Ishikawa (cell line): ENCODE data around the gene WIPF1.

Experiments
- CEBPB ChIP-seq: IDR thresholded peaks from 2 replicates; pipeline ENCODE4 v1.6.1; 2012
- CREB1 ChIP-seq: IDR thresholded peaks from 2 replicates; pipeline ENCODE4 v1.6.1; 2012; ENCODE audit warnings: low read depth
- EGR1 ChIP-seq: IDR thresholded peaks from 2 replicates; pipeline ENCODE4 v1.6.1; 2012
- EP300 ChIP-seq: IDR thresholded peaks from 2 replicates; pipeline ENCODE4 v1.6.1; 2012; ENCODE audit warnings: borderline replicate concordance
- FOXM1 ChIP-seq: IDR thresholded peaks from 2 replicates; pipeline ENCODE4 v1.6.1; 2012; ENCODE audit warnings: low read depth, borderline replicate concordance
- MAX ChIP-seq: IDR thresholded peaks from 2 replicates; pipeline ENCODE4 v1.6.1; 2012
- NFIC ChIP-seq: IDR thresholded peaks from 2 replicates; pipeline ENCODE4 v1.6.1; 2012
- RAD21 ChIP-seq: IDR thresholded peaks from 2 replicates; pipeline ENCODE4 v1.6.1; 2012; ENCODE audit warnings: low read depth
- REST ChIP-seq: IDR thresholded peaks from 2 replicates; pipeline ENCODE4 v1.6.1; 2012; ENCODE audit warnings: low read depth, mild to moderate bottlenecking
- TAF1 ChIP-seq: IDR thresholded peaks from 2 replicates; pipeline ENCODE4 v1.6.1; 2012; ENCODE audit warnings: low read depth, mild to moderate bottlenecking
- TCF12 ChIP-seq: IDR thresholded peaks from 2 replicates; pipeline ENCODE4 v1.6.1; 2012; ENCODE audit warnings: low read depth
- TEAD4 ChIP-seq: IDR thresholded peaks from 2 replicates; pipeline ENCODE4 v1.6.1; 2012
- YY1 ChIP-seq: IDR thresholded peaks from 2 replicates; pipeline ENCODE4 v1.6.1; 2012; ENCODE audit warnings: low read depth
- ZBTB7A ChIP-seq: IDR thresholded peaks from 2 replicates; pipeline ENCODE4 v1.6.1; 2012; ENCODE audit warnings: low read depth
- TF ChIP-seq, protein P1 (sequence below): IDR thresholded peaks from 2 replicates; pipeline ENCODE4 v1.6.1; 2012

The WIPF1 gene

DNA sequence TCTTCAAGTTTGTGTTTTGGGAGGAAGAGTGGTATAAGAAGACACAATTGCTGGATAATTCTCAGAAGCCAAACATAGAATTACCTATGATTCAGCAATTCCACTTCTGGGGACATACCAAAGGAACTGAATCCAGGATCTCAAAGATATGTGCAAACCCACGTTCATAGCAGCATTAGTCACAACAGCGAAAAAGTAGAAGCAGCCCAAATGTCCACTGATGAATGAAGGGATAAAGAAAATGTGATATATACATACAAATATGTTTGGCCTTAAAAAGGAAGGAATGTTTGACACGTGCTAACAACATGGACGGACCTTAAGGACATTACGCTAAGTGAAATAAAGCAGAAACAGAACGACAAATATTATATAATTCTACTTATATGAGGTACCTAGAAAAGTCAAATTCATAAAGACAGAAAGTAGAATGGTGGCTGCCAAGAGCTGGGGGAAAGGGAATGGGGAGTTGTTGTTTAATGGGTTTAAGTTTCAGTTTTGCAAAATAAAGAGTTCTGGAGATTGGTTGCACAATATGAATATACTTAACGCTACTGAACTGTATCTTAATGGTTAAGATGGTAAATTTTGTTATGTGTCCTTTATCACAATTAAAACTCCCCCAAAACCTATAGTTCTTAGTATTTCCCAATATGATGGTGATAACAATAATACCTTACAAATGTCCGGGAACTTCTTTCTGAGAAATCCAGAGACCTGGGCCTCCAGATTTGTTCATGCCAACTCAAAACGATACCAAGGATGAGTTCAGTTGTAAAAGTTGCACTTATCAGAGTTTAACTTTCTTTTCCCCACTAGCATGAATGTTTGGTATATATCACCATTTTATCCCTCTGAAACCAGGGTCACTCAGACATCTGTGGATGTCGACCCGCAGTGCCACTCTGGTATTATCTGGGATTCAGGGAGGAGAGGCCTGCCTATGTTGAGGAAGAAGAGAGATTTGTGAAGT, 33.7 kb upstream of the WIPF1 start:
- TF ChIP-seq CEBPB (no peak), TEAD4 (no peak), ZBTB7A (no peak), NFIC (no peak), RAD21 (no peak), EP300 (no peak), TCF12 (no peak), CREB1 (no peak), REST (no peak), FOXM1 (no peak), EGR1 (no peak), TAF1 (no peak), YY1 (no peak), MAX (no peak)
- TF ChIP-seq, protein P1, sequence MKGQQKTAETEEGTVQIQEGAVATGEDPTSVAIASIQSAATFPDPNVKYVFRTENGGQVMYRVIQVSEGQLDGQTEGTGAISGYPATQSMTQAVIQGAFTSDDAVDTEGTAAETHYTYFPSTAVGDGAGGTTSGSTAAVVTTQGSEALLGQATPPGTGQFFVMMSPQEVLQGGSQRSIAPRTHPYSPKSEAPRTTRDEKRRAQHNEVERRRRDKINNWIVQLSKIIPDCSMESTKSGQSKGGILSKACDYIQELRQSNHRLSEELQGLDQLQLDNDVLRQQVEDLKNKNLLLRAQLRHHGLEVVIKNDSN: no peak

DNA sequence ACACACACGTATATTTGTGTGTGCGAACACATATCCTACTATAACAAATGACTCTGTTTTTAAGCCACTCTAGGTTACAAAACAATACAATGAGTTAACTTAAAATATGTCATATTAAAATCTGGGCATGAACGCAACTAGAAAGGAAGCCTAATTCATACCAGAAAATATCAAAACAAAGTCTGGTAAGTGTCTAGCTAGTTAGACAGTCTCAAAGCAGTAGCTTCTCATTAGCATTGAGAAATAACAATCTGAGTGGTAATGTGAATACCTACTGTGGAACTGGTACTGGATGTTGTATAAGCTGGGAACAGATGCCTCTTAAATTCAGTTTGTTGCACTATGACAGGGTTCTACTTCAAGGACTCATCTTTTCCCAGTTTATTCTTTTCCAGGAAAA, 32.5 kb upstream of the WIPF1 start:
- TF ChIP-seq TCF12 (no peak), REST (no peak), FOXM1 (no peak)
- TF ChIP-seq, protein P1: no peak

GRCh38 chr2:174629506-174629905, 31.9 kb upstream of the WIPF1 start:
- no peak for TF ChIP-seq TAF1
- no peak for TF ChIP-seq TCF12
- TF ChIP-seq TEAD4: no peak
- TF ChIP-seq RAD21: no peak
- TF ChIP-seq ZBTB7A: no peak
- no peak for TF ChIP-seq MAX
- no peak for TF ChIP-seq EGR1
- TF ChIP-seq EP300: no peak
- TF ChIP-seq YY1: no peak

DNA sequence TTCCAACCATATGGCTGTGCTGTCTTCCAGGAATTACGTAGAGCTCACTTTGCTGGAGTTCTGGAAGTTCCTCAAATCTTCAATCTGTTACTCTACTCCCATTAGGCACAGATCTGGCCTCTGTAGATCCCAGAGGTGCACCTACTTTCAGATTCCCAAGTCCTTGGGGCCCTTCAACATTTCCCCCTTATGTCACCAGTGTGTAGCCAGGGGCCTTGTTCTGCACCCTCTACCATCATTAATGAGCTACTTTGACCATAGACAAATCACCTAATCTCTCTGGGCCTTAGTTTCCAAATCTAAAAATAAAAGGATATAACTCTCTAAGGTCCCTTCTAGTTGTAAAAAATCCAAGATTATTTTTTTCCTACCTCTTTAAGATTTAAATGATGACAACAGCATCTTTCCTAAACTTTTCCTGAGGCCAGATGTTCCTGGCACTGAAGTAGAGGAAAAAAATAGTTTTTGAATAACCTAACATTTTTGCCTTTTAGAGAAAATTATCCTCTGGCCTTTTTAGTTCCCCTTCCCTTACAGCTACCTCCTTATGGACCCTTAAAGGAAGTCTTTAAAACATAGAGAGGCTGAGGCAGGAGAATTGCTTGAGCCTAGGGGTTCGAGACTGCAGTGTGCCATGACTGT, 31.0 kb upstream of the WIPF1 start:
- TF ChIP-seq, protein P1: no peak
- no peak for TF ChIP-seq ZBTB7A
- no peak for TF ChIP-seq TEAD4
- no peak for TF ChIP-seq EP300
- no peak for TF ChIP-seq CEBPB
- TF ChIP-seq REST: no peak
- TF ChIP-seq FOXM1: no peak
- no peak for TF ChIP-seq EGR1
